ENCODE measurements around the gene ATP5PD.
"Not testable (repeated sequence)": the region's sequence is repeated elsewhere in the genome, so short reads cannot be mapped to it uniquely, and the experiment has no call there.

Gene ATP5PD

GRCh38 chr17:75073618-75074047 is 26.9 kb upstream of the ATP5PD start:
- no peaks in the 10 kb centered on the region for H3K9me3 ChIP-seq
- H3K36me3 ChIP-seq: no peaks in the 10 kb centered on the region
- no peak for TF ChIP-seq CTCF (IDR thresholded peaks at IDR 0.05)
- H3K4me1 ChIP-seq (ENCODE audit: control insufficient read depth in 1 of 2, insufficient read depth in 1 of 2, low read depth in 1 of 2, low read length in 1 of 2): peaks cover 41 to 45% of the 10 kb centered on the region in 2 experiments
- no peaks in the 10 kb centered on the region for H3K27me3 ChIP-seq
- no peak overlapping the region for H3K4me3 ChIP-seq (ENCODE audit: low read depth in 1 of 2, low read length in 1 of 2)
- no peak overlapping the region for H3K27ac ChIP-seq

GRCh38 chr17:75072909-75073308 is 26.1 kb upstream of the ATP5PD start:
- H3K27me3 ChIP-seq; H3K36me3 ChIP-seq; H3K4me3 ChIP-seq (ENCODE audit: low read depth in 1 of 2, low read length in 1 of 2); H3K27ac ChIP-seq; H3K9me3 ChIP-seq: not testable (repeated sequence)
- H3K4me1 ChIP-seq (ENCODE audit: control insufficient read depth in 1 of 2, insufficient read depth in 1 of 2, low read depth in 1 of 2, low read length in 1 of 2): peaks cover 36 to 38% of the 10 kb centered on the region in 2 experiments

- H3K4me3 ChIP-seq (ENCODE audit: low read depth in 1 of 2, low read length in 1 of 2); H3K27ac ChIP-seq; H3K27me3 ChIP-seq; H3K36me3 ChIP-seq; H3K9me3 ChIP-seq: not testable (repeated sequence)
- peaks cover 24 to 25% of the 10 kb centered on the region in 2 experiments for H3K4me1 ChIP-seq (ENCODE audit: control insufficient read depth in 1 of 2, insufficient read depth in 1 of 2, low read depth in 1 of 2, low read length in 1 of 2)
Measured at GRCh38 chr17:75071478-75072271, 24.9 kb upstream of the ATP5PD start.

- H3K27me3 ChIP-seq: no peaks in the 10 kb centered on the region
- H3K9me3 ChIP-seq: no peaks in the 10 kb centered on the region
- peaks cover 8% of the 10 kb centered on the region for H3K36me3 ChIP-seq
- TF ChIP-seq CTCF (IDR thresholded peaks at IDR 0.05): no peak
- H3K27ac ChIP-seq: no peak overlapping the region
- no peak overlapping the region for H3K4me3 ChIP-seq (ENCODE audit: low read depth in 1 of 2, low read length in 1 of 2)
- H3K4me1 ChIP-seq (ENCODE audit: control insufficient read depth in 1 of 2, insufficient read depth in 1 of 2, low read depth in 1 of 2, low read length in 1 of 2): peaks cover 6 to 14% of the 10 kb centered on the region in 2 experiments
Measured at GRCh38 chr17:75069783-75070182, 23.0 kb upstream of the ATP5PD start.

- H3K4me3 ChIP-seq (ENCODE audit: low read depth in 1 of 2, low read length in 1 of 2): no peak overlapping the region
- no peaks in the 10 kb centered on the region for H3K27me3 ChIP-seq
- no peak overlapping the region for H3K27ac ChIP-seq
- H3K9me3 ChIP-seq: no peaks in the 10 kb centered on the region
- peaks cover 19% of the 10 kb centered on the region for H3K36me3 ChIP-seq
- no peak for TF ChIP-seq CTCF (IDR thresholded peaks at IDR 0.05)
- H3K4me1 ChIP-seq (ENCODE audit: control insufficient read depth in 1 of 2, insufficient read depth in 1 of 2, low read depth in 1 of 2, low read length in 1 of 2): peaks cover 0 to 9% of the 10 kb centered on the region in 2 experiments
Measured at GRCh38 chr17:75068750-75069149, 22.0 kb upstream of the ATP5PD start.

- Histone ChIP-seq H3K4me1 (ENCODE audit: control insufficient read depth in 1 of 2, insufficient read depth in 1 of 2, low read depth in 1 of 2, low read length in 1 of 2) (peaks cover 0 to 9% of the 10 kb centered on the region in 2 experiments), H3K27ac (no peak overlapping the region), H3K4me3 (ENCODE audit: low read depth in 1 of 2, low read length in 1 of 2) (no peak overlapping the region), H3K27me3 (no peaks in the 10 kb centered on the region), H3K36me3 (peaks cover 28% of the 10 kb centered on the region), H3K9me3 (no peaks in the 10 kb centered on the region)
- TF ChIP-seq CTCF (IDR thresholded peaks at IDR 0.05): no peak
Measured at GRCh38 chr17:75067856-75068255, 21.1 kb upstream of the ATP5PD start.

Data from neutrophil (primary cell).